H1 (cell line): ENCODE results near the gene CACNA2D1.

Experiments
- BRCA1 ChIP-seq: IDR thresholded peaks from 2 replicates; pipeline ENCODE4 v1.6.1; 2012; ENCODE audit warnings: low read depth, low read length, improper control_type of control experiment
- CBX8 ChIP-seq: fragments of 300-800, 300-1000 bp; sonication (generic); IDR thresholded peaks from 2 replicates; pipeline ENCODE4 v1.7.1; 2016; ENCODE audit warnings: low read depth, low read length, borderline replicate concordance
- EZH2 ChIP-seq: fragments of 200-600 bp; sonication (generic); IDR thresholded peaks from 2 replicates; pipeline ENCODE4 v1.7.1; 2012; ENCODE audit warnings: low read depth, mild to moderate bottlenecking, moderate library complexity, low read length, inconsistent platforms; ENCODE audit not compliant: severe bottlenecking
- GABPA ChIP-seq: IDR thresholded peaks from 2 replicates; pipeline ENCODE4 v1.6.1; 2011; ENCODE audit warnings: mild to moderate bottlenecking, low read length, moderate library complexity, borderline replicate concordance; ENCODE audit not compliant: insufficient read depth
- GTF2F1 ChIP-seq: IDR thresholded peaks from 2 replicates; pipeline ENCODE4 v1.6.1; 2012; ENCODE audit warnings: low read depth, low read length, improper control_type of control experiment, borderline replicate concordance
- POLR2A ChIP-seq, 2 experiments: IDR thresholded peaks; 1 replicate in 1 of 2; 2 replicates in 1 of 2; pipeline ENCODE4 v1.6.1; 2011; ENCODE audit warnings: low read depth in 2 of 2, low read length in 2 of 2, mild to moderate bottlenecking in 2 of 2; ENCODE audit errors: control extremely low read depth in 1 of 2
- RAD21 ChIP-seq, 2 experiments: IDR thresholded peaks in 1 of 2; conservative IDR thresholded peaks in 1 of 2; 2 replicates each; pipeline ENCODE4 v1.6.1; 2011; ENCODE audit warnings: low read depth in 2 of 2, low read length in 2 of 2, improper control_type of control experiment in 1 of 2, inconsistent platforms in 1 of 2, mild to moderate bottlenecking in 1 of 2, moderate library complexity in 1 of 2
- RBBP5 ChIP-seq: IDR thresholded peaks from 2 replicates; pipeline ENCODE4 v1.7.1; 2012; ENCODE audit warnings: low read depth, mild to moderate bottlenecking, inconsistent platforms, low read length, moderate library complexity, borderline replicate concordance
- ZNF274 ChIP-seq: IDR thresholded peaks from 2 replicates; pipeline ENCODE4 v1.7.0; 2012; ENCODE audit warnings: low read length, borderline replicate concordance; ENCODE audit errors: extremely low read depth
- TF ChIP-seq, protein P1 (sequence below): IDR thresholded peaks from 2 replicates; pipeline ENCODE4 v1.6.1; 2012; ENCODE audit warnings: low read length, inconsistent platforms
- TF ChIP-seq, protein P2 (sequence below), 3 experiments: IDR thresholded peaks; 1 replicate in 2 of 3; 2 replicates in 1 of 3; pipeline versions ENCODE4 v1.5.1 to v1.6.1; 2011; ENCODE audit warnings: low read length in 3 of 3, mild to moderate bottlenecking in 3 of 3, inconsistent platforms in 2 of 3, low read depth in 1 of 3, moderate library complexity in 1 of 3; ENCODE audit not compliant: insufficient read depth in 1 of 3; ENCODE audit errors: control extremely low read depth in 1 of 3
- TF ChIP-seq, protein P3 (sequence below): IDR thresholded peaks from 2 replicates; pipeline ENCODE4 v1.6.1; 2012; ENCODE audit warnings: inconsistent platforms

DNA sequence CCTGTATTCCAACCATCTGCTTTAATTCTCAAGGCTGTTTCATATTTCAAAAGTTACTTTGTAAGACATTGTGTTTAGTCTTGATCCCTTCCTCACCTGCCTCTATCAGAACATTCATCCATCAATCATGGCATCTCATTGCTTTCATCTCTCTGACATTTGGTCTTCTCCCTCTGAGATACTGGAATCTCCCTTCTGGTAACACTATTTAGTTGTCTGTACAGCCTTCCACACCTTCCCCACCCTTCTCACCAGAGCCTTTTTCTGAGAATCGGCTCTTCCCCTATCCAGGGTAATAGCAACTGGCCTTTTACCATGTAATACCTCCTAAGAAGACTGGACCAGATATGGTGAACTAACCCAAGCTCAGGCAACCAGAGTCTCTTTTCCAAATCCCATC lies 10.1 kb downstream of the CACNA2D1 start:
- TF ChIP-seq, protein P1, sequence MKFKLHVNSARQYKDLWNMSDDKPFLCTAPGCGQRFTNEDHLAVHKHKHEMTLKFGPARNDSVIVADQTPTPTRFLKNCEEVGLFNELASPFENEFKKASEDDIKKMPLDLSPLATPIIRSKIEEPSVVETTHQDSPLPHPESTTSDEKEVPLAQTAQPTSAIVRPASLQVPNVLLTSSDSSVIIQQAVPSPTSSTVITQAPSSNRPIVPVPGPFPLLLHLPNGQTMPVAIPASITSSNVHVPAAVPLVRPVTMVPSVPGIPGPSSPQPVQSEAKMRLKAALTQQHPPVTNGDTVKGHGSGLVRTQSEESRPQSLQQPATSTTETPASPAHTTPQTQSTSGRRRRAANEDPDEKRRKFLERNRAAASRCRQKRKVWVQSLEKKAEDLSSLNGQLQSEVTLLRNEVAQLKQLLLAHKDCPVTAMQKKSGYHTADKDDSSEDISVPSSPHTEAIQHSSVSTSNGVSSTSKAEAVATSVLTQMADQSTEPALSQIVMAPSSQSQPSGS: no peak
- TF ChIP-seq EZH2 (no peak), CBX8 (no peak), RBBP5 (no peak), GTF2F1 (no peak), POLR2A (IDR thresholded peaks at IDR 0.05; ENCODE audit: control extremely low read depth in 1 of 2, low read depth in 2 of 2, low read length in 2 of 2) (no peak), GABPA (no peak), RAD21 (IDR thresholded peaks at IDR 0.05 in 1 of 2, conservative IDR thresholded peaks at IDR 0.05 in 1 of 2; ENCODE audit: low read depth in 2 of 2, low read length in 2 of 2) (no peak), ZNF274 (no peak), BRCA1 (no peak)
- TF ChIP-seq, protein P2, sequence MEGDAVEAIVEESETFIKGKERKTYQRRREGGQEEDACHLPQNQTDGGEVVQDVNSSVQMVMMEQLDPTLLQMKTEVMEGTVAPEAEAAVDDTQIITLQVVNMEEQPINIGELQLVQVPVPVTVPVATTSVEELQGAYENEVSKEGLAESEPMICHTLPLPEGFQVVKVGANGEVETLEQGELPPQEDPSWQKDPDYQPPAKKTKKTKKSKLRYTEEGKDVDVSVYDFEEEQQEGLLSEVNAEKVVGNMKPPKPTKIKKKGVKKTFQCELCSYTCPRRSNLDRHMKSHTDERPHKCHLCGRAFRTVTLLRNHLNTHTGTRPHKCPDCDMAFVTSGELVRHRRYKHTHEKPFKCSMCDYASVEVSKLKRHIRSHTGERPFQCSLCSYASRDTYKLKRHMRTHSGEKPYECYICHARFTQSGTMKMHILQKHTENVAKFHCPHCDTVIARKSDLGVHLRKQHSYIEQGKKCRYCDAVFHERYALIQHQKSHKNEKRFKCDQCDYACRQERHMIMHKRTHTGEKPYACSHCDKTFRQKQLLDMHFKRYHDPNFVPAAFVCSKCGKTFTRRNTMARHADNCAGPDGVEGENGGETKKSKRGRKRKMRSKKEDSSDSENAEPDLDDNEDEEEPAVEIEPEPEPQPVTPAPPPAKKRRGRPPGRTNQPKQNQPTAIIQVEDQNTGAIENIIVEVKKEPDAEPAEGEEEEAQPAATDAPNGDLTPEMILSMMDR (IDR thresholded peaks at IDR 0.05; ENCODE audit: control extremely low read depth in 1 of 3, insufficient read depth in 1 of 3, low read depth in 1 of 3, low read length in 3 of 3): no peak
- TF ChIP-seq, protein P3, sequence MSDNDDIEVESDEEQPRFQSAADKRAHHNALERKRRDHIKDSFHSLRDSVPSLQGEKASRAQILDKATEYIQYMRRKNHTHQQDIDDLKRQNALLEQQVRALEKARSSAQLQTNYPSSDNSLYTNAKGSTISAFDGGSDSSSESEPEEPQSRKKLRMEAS: no peak
